Effector memory CD8-positive, alpha-beta T cell (primary cell): ENCODE measurements around the gene FGF1.

Experiments
- ATAC-seq: fragments of 150-1000 bp; cut with Tn5 transposase; replicated peaks from 2 replicates; pipeline ENCODE4 v1.10.0; 2021; ENCODE audit warnings: mild to moderate bottlenecking, moderate library complexity
- DNase-seq, 3 experiments: peaks; one replicate each; pipeline ENCODE4 v3.0.0; 2021
- H3K27ac Mint-ChIP-seq, 2 donors: one replicate each; pipeline ENCODE4 v1.8.0; 2022; ENCODE audit warnings: mild to moderate bottlenecking in 2 of 2, mixed read lengths in 2 of 2, moderate library complexity in 2 of 2
- H3K27me3 Mint-ChIP-seq, 2 donors: one replicate each; pipeline ENCODE4 v1.8.0; 2022; ENCODE audit warnings: mixed read lengths in 2 of 2
- H3K36me3 Mint-ChIP-seq: one replicate; pipeline ENCODE4 v1.8.0; 2022; ENCODE audit warnings: mild to moderate bottlenecking, moderate library complexity, mixed read lengths; ENCODE audit not compliant: insufficient read depth
- H3K4me1 Mint-ChIP-seq, 2 donors: one replicate each; pipeline ENCODE4 v1.8.0; 2022; ENCODE audit warnings: low read depth in 2 of 2, mixed read lengths in 2 of 2
- H3K4me3 Mint-ChIP-seq, 2 donors: one replicate each; pipeline ENCODE4 v1.8.0; 2022; ENCODE audit warnings: mild to moderate bottlenecking in 2 of 2, mixed read lengths in 2 of 2, moderate library complexity in 2 of 2
- H3K9me3 Mint-ChIP-seq, 2 donors: one replicate each; pipeline ENCODE4 v1.8.0; 2022; ENCODE audit warnings: mixed read lengths in 2 of 2

The FGF1 gene

DNA sequence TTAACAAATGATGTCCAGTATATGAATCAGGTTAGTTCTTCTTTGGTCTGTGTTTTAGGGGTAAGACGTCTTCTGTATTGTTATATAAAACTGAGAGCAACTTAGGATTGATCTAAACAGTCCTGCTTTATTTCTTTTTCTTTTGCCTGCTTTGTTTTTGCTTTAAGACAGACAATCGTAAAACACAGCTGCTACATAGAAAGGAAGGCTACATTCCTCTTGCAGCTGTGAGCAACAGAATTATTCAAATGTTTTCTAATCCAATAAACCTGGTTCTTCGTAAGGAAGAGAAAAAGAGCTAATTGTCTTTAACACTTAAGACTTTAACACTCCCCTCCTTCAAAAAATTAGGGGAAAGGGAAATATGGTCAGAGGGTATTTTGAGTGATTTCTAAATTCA lies 14.6 kb downstream of the FGF1 start:
- ATAC-seq (no peak), DNase-seq (no peak)
- Mint-ChIP-seq H3K4me1 (no peaks in the 10 kb centered on the region), H3K27ac (no peak overlapping the region), H3K9me3 (no peaks in the 10 kb centered on the region), H3K36me3 (no peaks in the 10 kb centered on the region), H3K27me3 (peaks cover 0 to 15% of the 10 kb centered on the region in 2 donors), H3K4me3 (no peak overlapping the region)

DNA sequence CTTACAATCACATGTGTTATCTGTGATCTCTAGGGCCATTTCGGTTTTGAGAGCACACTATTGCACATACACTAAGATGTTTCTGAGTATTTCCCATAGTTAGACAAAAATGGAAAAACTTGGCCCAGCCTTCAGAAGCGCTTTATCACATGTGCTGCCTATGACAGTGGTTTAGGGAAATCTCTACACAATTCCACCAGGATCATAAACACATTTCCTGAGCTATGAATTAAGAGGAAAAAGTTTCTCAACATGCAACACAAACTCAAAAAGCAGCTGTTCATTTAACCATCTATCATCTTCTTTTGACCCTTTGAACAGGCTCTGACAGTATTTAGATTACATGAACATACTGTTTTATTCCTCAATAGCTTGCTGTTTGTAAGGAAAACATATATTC lies 15.1 kb downstream of the FGF1 start:
- H3K4me3 Mint-ChIP-seq, result no peak overlapping the region
- no peaks in the 10 kb centered on the region for H3K36me3 Mint-ChIP-seq
- no peak overlapping the region for H3K27ac Mint-ChIP-seq
- H3K9me3 Mint-ChIP-seq, result no peaks in the 10 kb centered on the region
- DNase-seq (no peak), ATAC-seq (no peak)
- H3K27me3 Mint-ChIP-seq, result peaks cover 1 to 17% of the 10 kb centered on the region in 2 donors
- H3K4me1 Mint-ChIP-seq, result no peaks in the 10 kb centered on the region

DNA sequence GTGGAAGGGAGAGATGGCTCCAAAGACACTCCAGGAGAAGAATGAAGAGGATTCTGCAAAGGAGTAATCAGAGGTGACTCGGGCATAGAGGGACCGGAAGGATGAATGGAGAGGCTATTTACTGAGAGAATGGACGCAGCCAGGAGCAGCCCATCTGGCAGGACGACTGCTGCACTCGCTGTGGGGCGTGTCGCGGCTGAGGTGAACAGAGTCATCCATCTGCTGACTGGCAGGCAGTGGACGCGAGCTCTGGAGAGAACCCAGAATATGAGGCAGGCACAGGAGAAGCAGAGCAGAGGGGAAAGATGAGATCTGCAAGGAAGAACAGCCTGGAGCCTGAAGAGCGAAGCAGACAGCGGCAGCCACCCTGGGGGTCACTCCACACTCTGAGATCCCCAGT lies 16.4 kb downstream of the FGF1 start:
- no peak for DNase-seq

DNA sequence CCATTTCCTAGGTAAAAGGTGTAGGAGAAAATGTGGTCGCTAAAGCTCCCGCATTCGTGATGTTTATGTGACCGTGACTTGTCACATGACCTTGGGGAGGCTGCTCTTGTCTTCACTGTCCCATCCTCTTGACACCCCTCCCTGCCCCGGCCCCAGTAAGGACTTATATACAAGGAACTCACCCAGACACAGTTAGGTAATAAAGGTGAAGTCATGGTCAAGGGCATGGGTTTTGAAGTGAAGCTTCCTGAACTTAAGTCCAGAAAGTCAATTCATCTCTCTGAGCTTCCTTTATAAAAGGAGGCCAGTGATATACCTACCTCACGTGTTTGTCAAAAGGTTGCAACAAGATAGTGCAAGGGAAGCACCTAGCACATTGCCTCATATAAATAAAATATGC lies 17.6 kb downstream of the FGF1 start:
- no peaks in the 10 kb centered on the region for H3K4me1 Mint-ChIP-seq
- H3K36me3 Mint-ChIP-seq, result no peaks in the 10 kb centered on the region
- no peaks in the 10 kb centered on the region for H3K9me3 Mint-ChIP-seq
- no peak for ATAC-seq
- H3K4me3 Mint-ChIP-seq, result no peak overlapping the region
- no peak for DNase-seq
- H3K27ac Mint-ChIP-seq, result no peak overlapping the region
- peaks cover 21 to 28% of the 10 kb centered on the region in 2 donors for H3K27me3 Mint-ChIP-seq

More for the DNA sequence above, 16.4 kb downstream of the FGF1 start:
- no peaks in the 10 kb centered on the region for H3K9me3 Mint-ChIP-seq
- no peaks in the 10 kb centered on the region for H3K36me3 Mint-ChIP-seq
- no peak for ATAC-seq
- H3K27ac Mint-ChIP-seq, result no peak overlapping the region
- H3K4me1 Mint-ChIP-seq, result no peaks in the 10 kb centered on the region
- H3K27me3 Mint-ChIP-seq, result peaks cover 14 to 23% of the 10 kb centered on the region in 2 donors
- H3K4me3 Mint-ChIP-seq, result no peak overlapping the region

DNA sequence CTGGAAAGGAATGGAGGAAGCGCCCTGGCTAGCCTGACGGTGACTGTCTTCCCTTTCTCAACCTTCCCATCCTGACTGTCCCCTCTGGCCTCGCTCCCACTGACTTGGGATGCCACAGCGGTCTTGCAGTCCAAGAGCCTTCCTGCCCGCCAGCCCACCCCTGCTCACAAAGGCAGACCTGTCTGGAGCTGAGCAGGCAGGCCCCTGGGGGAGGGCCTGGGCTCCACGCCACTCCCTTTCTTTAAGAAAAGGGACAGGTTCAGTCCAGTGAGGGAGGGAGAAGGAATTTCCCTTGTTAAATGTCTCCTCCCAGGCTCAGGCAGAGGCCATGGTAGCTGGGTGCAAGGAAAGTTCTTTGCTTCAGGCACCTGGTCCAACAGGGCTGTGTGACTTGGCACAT lies 18.1 kb downstream of the FGF1 start:
- no peak for ATAC-seq
- H3K4me3 Mint-ChIP-seq, result no peak overlapping the region
- no peak overlapping the region for H3K27ac Mint-ChIP-seq
- no peaks in the 10 kb centered on the region for H3K4me1 Mint-ChIP-seq
- H3K9me3 Mint-ChIP-seq, result no peaks in the 10 kb centered on the region
- DNase-seq, result no peak
- H3K36me3 Mint-ChIP-seq, result no peaks in the 10 kb centered on the region
- H3K27me3 Mint-ChIP-seq, result peaks cover 26 to 33% of the 10 kb centered on the region in 2 donors

DNA sequence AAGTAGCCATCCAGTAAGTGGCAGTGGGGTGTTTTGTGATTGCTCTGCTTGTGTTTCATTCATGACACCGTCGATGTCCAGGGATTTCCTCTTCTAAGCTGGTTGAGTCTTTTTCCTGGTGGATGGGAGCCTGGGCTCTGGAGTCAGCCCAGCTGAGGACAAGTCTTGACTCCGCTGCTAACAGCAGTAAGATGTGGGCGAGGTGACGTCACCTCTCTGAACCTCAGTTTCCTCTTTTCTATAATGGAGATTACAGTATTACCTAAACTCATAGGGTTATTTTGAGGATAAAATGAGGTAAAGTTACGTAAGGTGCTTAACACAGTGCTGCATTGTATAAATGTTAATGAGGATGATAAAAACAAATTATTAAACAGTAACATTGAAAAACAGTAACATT lies 21.3 kb downstream of the FGF1 start:
- Mint-ChIP-seq H3K27ac (no peak overlapping the region), H3K27me3 (peaks cover 38 to 61% of the 10 kb centered on the region in 2 donors), H3K4me3 (no peak overlapping the region), H3K36me3 (no peaks in the 10 kb centered on the region), H3K4me1 (no peaks in the 10 kb centered on the region), H3K9me3 (no peaks in the 10 kb centered on the region)
- DNase-seq, result no peak
- ATAC-seq, result no peak

DNA sequence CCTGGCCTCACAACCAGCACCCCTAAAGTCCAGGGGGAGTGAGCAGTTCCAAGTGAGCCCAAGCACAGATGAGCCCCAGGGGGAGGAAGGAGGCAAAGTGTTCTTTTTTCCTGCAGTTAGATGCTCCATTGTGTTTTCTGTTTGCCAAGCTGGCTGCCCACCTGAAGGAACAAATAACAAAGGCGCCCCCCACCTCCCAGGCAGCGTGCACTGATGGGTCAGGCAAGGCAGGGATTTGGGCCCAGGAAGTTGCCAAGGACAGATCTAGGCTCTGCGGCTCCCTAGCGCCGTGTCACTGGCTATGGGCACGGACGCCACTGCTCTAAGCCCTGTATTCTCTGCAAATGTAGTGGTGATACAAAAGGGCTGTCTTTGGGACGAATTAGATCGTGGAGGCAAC lies 21.8 kb downstream of the FGF1 start:
- Mint-ChIP-seq H3K36me3 (no peaks in the 10 kb centered on the region), H3K4me3 (no peak overlapping the region), H3K27ac (no peak overlapping the region), H3K9me3 (no peaks in the 10 kb centered on the region), H3K4me1 (no peaks in the 10 kb centered on the region), H3K27me3 (peaks cover 38 to 62% of the 10 kb centered on the region in 2 donors)
- no peak for DNase-seq
- no peak for ATAC-seq

DNA sequence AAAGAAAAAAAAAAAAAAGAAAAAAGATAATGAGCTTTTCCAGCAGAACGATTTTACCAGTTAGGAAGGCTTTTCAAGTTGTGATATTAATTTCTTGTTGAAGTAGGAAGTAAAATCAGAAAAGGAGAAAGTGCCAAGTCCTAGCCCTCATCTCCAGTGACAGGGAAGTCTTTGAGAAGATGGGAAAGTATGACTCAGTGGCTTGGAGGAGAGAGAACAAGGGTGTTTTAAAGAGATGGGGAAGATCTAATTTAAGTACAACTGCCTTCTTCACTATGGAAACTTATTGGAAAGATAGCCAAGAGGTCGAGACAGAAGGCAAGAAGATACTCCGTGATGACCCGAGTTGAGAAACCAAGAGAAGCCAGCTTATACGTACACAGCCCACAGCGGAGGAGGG lies 22.6 kb downstream of the FGF1 start:
- Mint-ChIP-seq H3K4me1 (no peaks in the 10 kb centered on the region), H3K27ac (no peak overlapping the region), H3K4me3 (no peak overlapping the region), H3K27me3 (peaks cover 38 to 69% of the 10 kb centered on the region in 2 donors), H3K36me3 (no peaks in the 10 kb centered on the region), H3K9me3 (no peaks in the 10 kb centered on the region)
- ATAC-seq, result no peak
- DNase-seq, result no peak

DNA sequence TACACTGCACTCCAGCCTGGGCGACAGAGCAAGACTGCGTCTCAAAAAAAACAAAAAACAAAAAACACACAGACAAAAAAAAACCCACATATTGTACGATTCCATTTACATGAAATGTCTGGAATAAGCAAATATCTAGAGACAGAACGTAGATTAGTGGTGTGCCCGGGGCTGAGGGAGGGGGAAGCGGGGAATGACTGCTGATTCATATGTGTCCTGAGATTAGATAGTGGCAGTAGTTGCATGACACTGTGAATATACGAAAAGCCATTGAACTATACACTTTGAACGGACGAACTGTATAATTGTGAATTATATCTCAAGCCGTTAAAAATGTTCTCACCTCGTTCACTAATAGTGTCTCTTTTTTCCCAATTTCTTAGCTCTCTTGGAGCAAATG lies 23.9 kb downstream of the FGF1 start:
- Mint-ChIP-seq H3K4me3 (no peak overlapping the region), H3K36me3 (no peaks in the 10 kb centered on the region), H3K27me3 (peaks cover 48 to 82% of the 10 kb centered on the region in 2 donors), H3K27ac (no peak overlapping the region), H3K4me1 (no peaks in the 10 kb centered on the region), H3K9me3 (no peaks in the 10 kb centered on the region)
- ATAC-seq (no peak), DNase-seq (no peak)

DNA sequence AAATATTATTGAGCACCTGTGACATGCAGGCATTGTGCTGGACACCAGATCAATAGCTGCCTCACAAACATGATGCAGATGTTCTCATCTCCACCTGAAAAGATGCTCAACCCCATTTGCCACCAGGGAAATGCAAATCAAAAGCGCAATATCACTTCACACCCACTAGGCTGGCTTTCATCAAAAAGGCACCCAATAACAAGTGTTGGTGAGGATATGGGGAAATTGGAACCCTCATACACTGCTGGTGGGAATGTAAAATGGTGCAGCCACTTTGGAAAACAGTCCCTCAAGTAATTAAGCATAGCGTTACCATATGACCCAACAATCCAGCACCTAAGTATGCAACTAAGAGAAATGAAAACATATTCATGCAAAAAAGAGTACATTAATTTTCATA lies 24.7 kb downstream of the FGF1 start:
- Mint-ChIP-seq H3K9me3 (no peaks in the 10 kb centered on the region), H3K36me3 (no peaks in the 10 kb centered on the region), H3K27me3 (peaks cover 48 to 81% of the 10 kb centered on the region in 2 donors), H3K27ac (no peak overlapping the region), H3K4me1 (peaks cover 0 to under 1% of the 10 kb centered on the region in 2 donors), H3K4me3 (no peak overlapping the region)
- no peak for ATAC-seq
- no peak for DNase-seq

DNA sequence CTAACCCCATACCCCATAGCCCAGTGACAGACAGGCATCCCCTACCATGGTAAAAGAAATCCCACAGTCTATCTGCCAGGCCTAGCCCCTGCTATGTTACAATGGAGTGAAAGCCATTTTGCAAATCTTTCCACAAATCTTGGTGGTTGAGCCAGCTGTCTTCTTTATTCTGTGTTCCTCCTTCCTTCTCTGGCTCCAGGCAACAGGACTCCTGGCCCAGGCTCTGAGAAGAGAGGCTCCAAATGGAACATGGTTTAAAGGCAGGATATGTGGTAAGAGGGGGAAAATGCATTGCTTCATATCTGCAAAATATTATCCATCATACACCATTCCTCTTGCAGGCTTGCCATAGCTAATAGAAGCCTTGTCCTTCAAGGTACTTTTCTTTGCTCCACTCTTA lies 25.2 kb downstream of the FGF1 start:
- Mint-ChIP-seq H3K36me3 (no peaks in the 10 kb centered on the region), H3K9me3 (no peaks in the 10 kb centered on the region), H3K27ac (no peak overlapping the region), H3K4me3 (no peak overlapping the region), H3K4me1 (peaks cover 0 to 3% of the 10 kb centered on the region in 2 donors), H3K27me3 (peaks cover 46 to 82% of the 10 kb centered on the region in 2 donors)
- ATAC-seq, result no peak
- DNase-seq, result no peak

DNA sequence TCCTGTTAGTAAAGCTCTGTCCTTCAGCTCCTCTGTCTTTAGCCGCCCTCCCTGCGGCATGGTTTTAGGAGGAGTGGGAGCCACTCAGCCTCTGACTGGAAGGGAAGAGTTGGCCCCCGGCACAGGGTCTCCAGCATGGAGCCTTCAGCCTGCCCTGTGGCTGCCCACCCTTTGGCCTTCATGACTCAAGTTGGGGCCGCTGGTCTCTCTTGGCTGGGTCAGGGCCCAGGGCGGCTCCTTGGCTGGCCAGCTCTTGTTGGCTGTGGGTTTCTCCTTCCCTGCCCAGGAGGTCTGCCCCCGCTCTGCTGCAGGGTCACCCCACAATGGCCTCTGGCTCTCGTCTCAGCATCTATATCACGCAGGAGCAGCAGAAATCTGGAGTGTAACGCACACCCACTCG lies 25.7 kb downstream of the FGF1 start:
- peaks cover 41 to 84% of the 10 kb centered on the region in 2 donors for H3K27me3 Mint-ChIP-seq
- no peak for ATAC-seq
- peaks cover 3% of the 10 kb centered on the region in 2 donors for H3K4me1 Mint-ChIP-seq
- H3K4me3 Mint-ChIP-seq, result no peak overlapping the region
- no peaks in the 10 kb centered on the region for H3K9me3 Mint-ChIP-seq
- no peak overlapping the region for H3K27ac Mint-ChIP-seq
- H3K36me3 Mint-ChIP-seq, result no peaks in the 10 kb centered on the region
- DNase-seq, result no peak

DNA sequence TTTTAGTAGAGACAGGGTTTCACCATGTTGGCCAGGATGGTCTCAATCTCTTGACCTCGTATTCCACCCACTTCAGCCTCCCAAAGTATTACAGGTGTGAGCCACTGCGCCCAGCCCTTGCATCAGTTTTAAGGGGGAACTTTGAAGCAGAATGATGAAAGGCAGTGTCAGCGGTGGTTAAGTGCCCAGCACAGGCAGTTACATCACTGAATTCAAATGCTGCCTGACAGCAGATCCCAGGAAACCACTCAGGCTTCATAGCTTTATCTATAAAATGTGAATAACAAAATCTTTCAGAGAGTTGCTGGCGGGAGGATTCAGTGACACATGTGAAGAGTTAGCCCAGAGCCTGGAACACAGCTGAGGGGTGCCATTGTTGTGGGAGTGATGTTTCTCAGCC lies 26.5 kb downstream of the FGF1 start:
- no peak for ATAC-seq
- no peak for DNase-seq
- no peak overlapping the region for H3K27ac Mint-ChIP-seq
- no peak overlapping the region for H3K4me3 Mint-ChIP-seq
- H3K36me3 Mint-ChIP-seq, result no peaks in the 10 kb centered on the region
- H3K4me1 Mint-ChIP-seq, result peaks cover 3% of the 10 kb centered on the region in 2 donors
- H3K27me3 Mint-ChIP-seq, result peaks cover 38 to 88% of the 10 kb centered on the region in 2 donors
- H3K9me3 Mint-ChIP-seq, result no peaks in the 10 kb centered on the region

DNA sequence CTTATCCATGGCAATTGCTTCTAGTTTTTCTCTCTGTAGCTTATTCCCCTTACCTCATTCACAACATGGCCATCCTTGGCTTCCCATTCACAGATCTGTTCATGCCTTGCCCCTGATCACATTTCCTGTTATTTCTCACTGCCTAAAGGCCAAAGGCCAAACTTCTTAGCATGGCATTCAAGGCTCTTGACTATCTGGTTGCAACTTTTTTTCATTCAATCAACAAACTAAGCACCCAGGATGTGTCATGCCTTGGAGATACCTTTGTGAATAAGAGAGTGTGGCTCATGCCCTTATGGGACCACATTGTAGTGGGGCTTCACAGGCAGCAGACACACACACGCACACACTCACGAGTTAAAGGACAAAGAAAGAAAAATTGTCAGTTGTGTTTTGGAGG lies 27.6 kb downstream of the FGF1 start:
- no peak for DNase-seq
- H3K27ac Mint-ChIP-seq, result no peak overlapping the region
- H3K36me3 Mint-ChIP-seq, result no peaks in the 10 kb centered on the region
- H3K27me3 Mint-ChIP-seq, result peaks cover 37 to 88% of the 10 kb centered on the region in 2 donors
- no peaks in the 10 kb centered on the region for H3K9me3 Mint-ChIP-seq
- ATAC-seq, result no peak
- no peak overlapping the region for H3K4me3 Mint-ChIP-seq
- H3K4me1 Mint-ChIP-seq, result peaks cover 3% of the 10 kb centered on the region in 2 donors

DNA sequence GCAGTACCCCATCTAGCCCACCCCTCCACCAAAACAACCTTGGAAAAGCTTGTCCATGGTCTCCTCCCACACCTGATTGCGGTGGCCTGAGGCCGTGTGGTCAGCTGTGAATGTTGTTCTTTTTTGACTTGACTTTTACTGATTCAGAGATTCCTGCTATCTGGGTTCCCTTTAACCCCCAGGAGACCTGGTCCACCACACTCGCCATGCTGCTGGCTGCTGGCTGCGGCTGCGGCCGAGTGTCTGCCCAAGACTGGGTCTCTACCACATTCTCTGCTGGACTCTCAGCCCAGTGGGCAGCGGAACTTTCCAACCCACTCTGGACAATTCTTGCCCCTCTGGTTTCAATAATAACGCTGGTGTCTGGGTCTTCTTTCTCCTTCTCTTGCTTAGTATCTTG lies 28.4 kb downstream of the FGF1 start:
- DNase-seq (no peak), ATAC-seq (no peak)
- Mint-ChIP-seq H3K4me3 (no peak overlapping the region), H3K36me3 (no peaks in the 10 kb centered on the region), H3K27ac (no peak overlapping the region), H3K4me1 (peaks cover 3% of the 10 kb centered on the region in 2 donors), H3K9me3 (no peaks in the 10 kb centered on the region), H3K27me3 (peaks cover 32 to 89% of the 10 kb centered on the region in 2 donors)
